Ovary (tissue), 9 donors: Measurements from ENCODE around the gene UTS2R. TPM values are rescaled to one million over a fixed set of nuclear protein-coding genes. Genes with fewer than 3 reads are reported as not detected.
"Not testable (repeated sequence)": the region's sequence is repeated elsewhere in the genome, so short reads cannot be mapped to it uniquely, and the experiment has no call there.

Experiments used
- DNase-seq, 5 donors: peaks; one replicate each; pipeline ENCODE4 v3.0.0-alpha.2; 2019 to 2020
- H3K27ac ChIP-seq, 2 donors: fragments of 200-600 bp; one replicate each; pipeline versions ENCODE4 v1.5.1 to v1.8.0; 2019 to 2022
- H3K27me3 ChIP-seq: fragments of 200-600 bp; one replicate; pipeline ENCODE4 v1.8.0; 2022
- H3K36me3 ChIP-seq: fragments of 200-600 bp; sonication (generic); one replicate; pipeline ENCODE4 v1.5.1; 2019
- H3K4me1 ChIP-seq: one replicate; pipeline ENCODE4 v1.8.1; 2013; ENCODE audit warnings: mild to moderate bottlenecking, moderate library complexity; ENCODE audit not compliant: insufficient read depth
- H3K4me3 ChIP-seq: fragments of 200-600 bp; sonication (generic); one replicate; pipeline ENCODE4 v1.5.1; 2017
- H3K9me3 ChIP-seq, 2 donors: fragments of 200-600 bp in 1 of 2; sonication (generic) in 1 of 2; one replicate each; pipeline versions ENCODE4 v1.5.1 to v1.8.1; 2013 to 2019; ENCODE audit warnings: mild to moderate bottlenecking in 1 of 2, moderate library complexity in 1 of 2
- EP300 ChIP-seq: sonication (generic); formaldehyde crosslinking; IDR thresholded peaks from one replicate; pipeline ENCODE4 v1.6.1; 2017; ENCODE audit warnings: antibody characterized with exemption
- POLR2A ChIP-seq: fragments of 450-650 bp; IDR thresholded peaks from one replicate; pipeline ENCODE4 v1.6.1; 2017; ENCODE audit warnings: antibody characterized with exemption, mild to moderate bottlenecking, moderate library complexity
- WGBS, 3 donors: extraction: QIAGEN DNeasy Blood & Tissue Kit in 1 of 3; methylation state at CpG; one replicate each; pipeline versions ENCODE4 v1.1.5 to v1.1.7; 2013 to 2017; 5-methylcytosine and 5-hydroxymethylcytosine counted together
- intact Hi-C, 4 donors: fragments of 100-400 bp; cut with DNase I; formaldehyde crosslinking; loops; one replicate each; pipeline versions ENCODE4 v1.11.0 to v1.15.1; 2022 to 2023
- polyA plus RNA-seq, 2 donors: library from polyadenylated mRNA; stranded (reverse); fragments of 200-250 nt in 1 of 2; fragments of 350-450 nt in 1 of 2; fragmentation: Illumina TruSeq in 1 of 2; extraction: RNeasy Lipid Tissue Mini Kit (QIAGEN cat#74804) in 1 of 2; gene quantifications; one replicate each; pipeline ENCODE4 v1.2.3, GENCODE V29; 2013 to 2014
- total RNA-seq, 7 donors: library from RNA; depleted of rRNA in 2 of 7; stranded (reverse); fragments of >200 nt in 2 of 7; fragmentation: NEBNext Ultra II Directional in 3 of 7; extraction: Animal tissue kit (Norgen Biotek cat#: 25700) in 3 of 7; gene quantifications; one replicate each; pipeline versions ENCODE4 v1.1.0 to v1.2.4, GENCODE V29; 2016 to 2023
- TF ChIP-seq, protein P1 (sequence below), 3 donors: fragments of 450-650 bp in 2 of 3; fragments of 200-600 bp in 1 of 3; IDR thresholded peaks; one replicate each; pipeline versions ENCODE4 v1.5.1 to v1.8.0; 2016 to 2022; ENCODE audit warnings: antibody characterized with exemption in 3 of 3, mild to moderate bottlenecking in 1 of 3
- donor health status: DM: no; HTN: no; CAD: no; lungs with moderate emphysema.
- donor health status: DM: no; HTN: no; CAD: no.
- donor health status: Bipolar disorder and iron deficiency.
- donor health status: DM: yes; HTN: yes; CAD: no.
- donor health status: DM: no; HTN: no; CAD: no.
- donor health status: DM: yes; HTN: yes; CAD: no.

The UTS2R gene
- total and polyA plus RNA-seq, 9 donors = not detected

DNA sequence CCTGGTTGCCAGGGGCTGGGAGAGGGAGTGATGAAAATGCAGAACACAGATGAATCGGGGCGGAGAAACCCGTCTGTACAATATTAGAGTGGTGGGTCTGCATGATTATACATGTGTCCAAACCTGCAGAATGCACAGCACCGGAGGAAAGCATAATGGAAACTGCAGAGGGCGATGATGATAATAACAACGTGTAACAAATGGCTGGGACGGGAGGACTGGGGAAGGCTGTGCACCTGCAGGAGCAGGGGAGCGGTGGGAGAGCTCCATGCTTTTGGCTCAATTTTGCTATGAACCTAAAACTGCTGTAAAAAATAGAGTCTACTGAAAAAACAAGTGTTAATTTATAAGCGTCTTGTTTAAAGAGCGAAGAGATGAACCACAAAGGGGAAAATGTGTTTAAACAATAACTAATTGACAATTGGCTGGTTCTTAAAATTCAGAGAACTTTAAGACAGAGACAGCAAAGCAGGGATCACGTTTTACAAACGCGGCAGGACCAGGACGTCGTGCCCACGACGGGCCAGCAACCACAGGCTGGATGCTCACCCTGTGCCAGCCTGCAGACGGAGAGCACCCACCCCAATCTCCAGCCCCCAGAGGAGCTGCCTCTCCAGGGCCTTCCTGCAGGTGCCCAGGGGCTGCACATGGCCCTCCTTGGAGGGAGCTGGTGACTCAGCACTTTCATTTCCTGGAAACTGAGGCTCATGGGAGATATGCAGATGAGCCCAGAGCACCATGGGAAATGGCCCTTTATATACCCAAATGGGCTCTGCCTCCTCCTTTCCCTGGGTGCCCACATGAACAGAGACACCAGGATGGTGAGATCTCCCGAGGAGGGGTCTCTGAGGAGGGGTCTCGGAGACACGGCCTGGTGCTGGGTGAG is 12.9 kb upstream of the UTS2R start, which contains the start of gene TEX19:
TSS of gene TEX19 (plus strand) at position 783 of the 886 bp plus-strand sequence. CDS start 2,904 bp downstream, outside the sequence.
- H3K36me3 ChIP-seq = no peaks in the 10 kb centered on the region
- no peaks in the 10 kb centered on the region for H3K27me3 ChIP-seq
- intact Hi-C loops = loop anchor here in 3 of 4 donors (10.0 kb wide), 4 partner anchors 56 to 416 kb away; partner anchors contain the start of genes HEXD (in 1 of the 3) and OGFOD3 (in 1 of the 3)
- no peak within 1 kb of the TSS for H3K4me3 ChIP-seq
- TF ChIP-seq EP300 (no peak), POLR2A (no peak)
- TF ChIP-seq, protein P1, sequence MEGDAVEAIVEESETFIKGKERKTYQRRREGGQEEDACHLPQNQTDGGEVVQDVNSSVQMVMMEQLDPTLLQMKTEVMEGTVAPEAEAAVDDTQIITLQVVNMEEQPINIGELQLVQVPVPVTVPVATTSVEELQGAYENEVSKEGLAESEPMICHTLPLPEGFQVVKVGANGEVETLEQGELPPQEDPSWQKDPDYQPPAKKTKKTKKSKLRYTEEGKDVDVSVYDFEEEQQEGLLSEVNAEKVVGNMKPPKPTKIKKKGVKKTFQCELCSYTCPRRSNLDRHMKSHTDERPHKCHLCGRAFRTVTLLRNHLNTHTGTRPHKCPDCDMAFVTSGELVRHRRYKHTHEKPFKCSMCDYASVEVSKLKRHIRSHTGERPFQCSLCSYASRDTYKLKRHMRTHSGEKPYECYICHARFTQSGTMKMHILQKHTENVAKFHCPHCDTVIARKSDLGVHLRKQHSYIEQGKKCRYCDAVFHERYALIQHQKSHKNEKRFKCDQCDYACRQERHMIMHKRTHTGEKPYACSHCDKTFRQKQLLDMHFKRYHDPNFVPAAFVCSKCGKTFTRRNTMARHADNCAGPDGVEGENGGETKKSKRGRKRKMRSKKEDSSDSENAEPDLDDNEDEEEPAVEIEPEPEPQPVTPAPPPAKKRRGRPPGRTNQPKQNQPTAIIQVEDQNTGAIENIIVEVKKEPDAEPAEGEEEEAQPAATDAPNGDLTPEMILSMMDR (IDR thresholded peaks at IDR 0.05) = no peak
- no peak for DNase-seq
- no peak within 1 kb of the TSS for H3K27ac ChIP-seq
- H3K9me3 ChIP-seq = no peaks in the 10 kb centered on the region
- WGBS, 3 donors = 47 to 56% (median 52%) methylated on average over 21 of the region's 21 CpGs
- H3K4me1 ChIP-seq = no peaks in the 10 kb centered on the region

DNA sequence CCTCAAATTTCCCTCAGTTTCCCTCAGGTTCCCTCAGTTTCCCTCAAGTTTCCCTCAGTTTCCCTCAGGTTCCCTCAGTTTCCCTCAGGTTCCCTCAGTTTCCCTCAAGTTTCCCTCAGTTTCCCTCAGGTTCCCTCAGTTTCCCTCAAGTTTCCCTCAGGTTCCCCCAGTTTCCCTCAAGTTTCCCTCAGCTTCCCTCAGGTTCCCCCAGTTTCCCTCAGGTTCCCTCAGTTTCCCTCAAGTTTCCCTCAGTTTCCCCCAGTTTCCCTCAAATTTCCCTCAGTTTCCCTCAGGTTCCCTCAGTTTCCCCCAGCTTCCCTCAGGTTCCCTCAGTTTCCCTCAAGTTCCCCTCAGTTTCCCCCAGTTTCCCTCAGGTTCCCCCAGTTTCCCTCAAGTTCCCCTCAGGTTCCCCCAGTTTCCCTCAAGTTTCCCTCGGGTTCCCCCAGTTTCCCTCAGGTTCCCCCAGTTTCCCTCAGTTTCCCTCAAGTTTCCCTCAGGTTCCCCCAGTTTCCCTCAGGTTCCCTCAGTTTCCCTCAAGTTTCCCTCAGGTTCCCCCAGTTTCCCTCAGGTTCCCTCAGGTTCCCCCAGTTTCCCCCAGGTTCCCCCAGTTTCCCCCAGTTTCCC is 12.0 kb upstream of the UTS2R start:
- intact Hi-C loops = loop anchor here in 3 of 4 donors (10.0 kb wide), 4 partner anchors 55 to 415 kb away; partner anchors contain the start of genes HEXD (in 1 of the 3) and OGFOD3 (in 1 of the 3)
- H3K9me3 ChIP-seq, H3K27me3 ChIP-seq, DNase-seq, H3K4me1 ChIP-seq, H3K27ac ChIP-seq, H3K4me3 ChIP-seq, H3K36me3 ChIP-seq: not testable (repeated sequence)
- WGBS, 3 donors = 77 to 90% (median 88%) methylated on average over 1 of the region's 1 CpG

DNA sequence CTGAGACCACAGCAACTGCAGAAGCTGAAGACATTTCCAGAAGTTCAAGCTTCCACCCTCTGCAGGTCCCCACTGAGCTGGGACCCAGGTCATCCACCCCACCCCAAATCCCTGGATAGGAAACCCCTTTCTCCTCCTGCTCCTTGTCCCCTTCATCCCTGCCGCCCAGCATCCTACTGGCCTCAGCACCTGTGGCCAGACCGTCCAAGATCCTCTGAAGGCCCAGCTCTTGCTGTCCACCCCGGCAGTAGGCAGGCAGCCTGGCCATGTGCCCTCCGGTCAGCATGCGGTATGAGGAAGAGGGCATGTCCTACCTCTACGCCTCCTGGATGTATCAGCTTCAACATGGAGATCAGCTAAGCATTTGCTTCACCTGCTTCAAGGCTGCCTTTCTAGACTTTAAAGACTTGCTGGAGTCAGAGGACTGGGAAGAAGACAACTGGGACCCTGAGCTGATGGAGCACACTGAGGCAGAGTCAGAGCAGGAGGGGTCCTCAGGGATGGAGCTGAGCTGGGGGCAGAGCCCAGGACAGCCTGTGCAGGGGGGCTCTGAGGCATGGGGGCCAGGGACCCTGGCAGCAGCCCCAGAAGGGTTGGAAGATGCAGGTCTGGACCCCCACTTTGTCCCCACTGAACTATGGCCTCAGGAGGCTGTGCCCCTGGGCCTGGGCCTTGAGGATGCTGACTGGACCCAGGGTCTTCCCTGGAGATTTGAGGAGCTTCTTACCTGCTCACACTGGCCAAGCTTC is 9.5 kb upstream of the UTS2R start:
- H3K9me3 ChIP-seq = no peaks in the 10 kb centered on the region
- peak in 1 of 5 donors; percentile 15 for DNase-seq
- no peak overlapping the region for H3K27ac ChIP-seq
- TF ChIP-seq, protein P1 (IDR thresholded peaks at IDR 0.05) = no peak
- no peak for TF ChIP-seq EP300
- no peak for TF ChIP-seq POLR2A
- no peaks in the 10 kb centered on the region for H3K27me3 ChIP-seq
- no peaks in the 10 kb centered on the region for H3K4me1 ChIP-seq
- no peaks in the 10 kb centered on the region for H3K36me3 ChIP-seq
- WGBS, 3 donors = 92 to 97% (median 96%) methylated on average over 6 of the region's 6 CpGs
- intact Hi-C loops = no loop called here
- H3K4me3 ChIP-seq = no peak overlapping the region

DNA sequence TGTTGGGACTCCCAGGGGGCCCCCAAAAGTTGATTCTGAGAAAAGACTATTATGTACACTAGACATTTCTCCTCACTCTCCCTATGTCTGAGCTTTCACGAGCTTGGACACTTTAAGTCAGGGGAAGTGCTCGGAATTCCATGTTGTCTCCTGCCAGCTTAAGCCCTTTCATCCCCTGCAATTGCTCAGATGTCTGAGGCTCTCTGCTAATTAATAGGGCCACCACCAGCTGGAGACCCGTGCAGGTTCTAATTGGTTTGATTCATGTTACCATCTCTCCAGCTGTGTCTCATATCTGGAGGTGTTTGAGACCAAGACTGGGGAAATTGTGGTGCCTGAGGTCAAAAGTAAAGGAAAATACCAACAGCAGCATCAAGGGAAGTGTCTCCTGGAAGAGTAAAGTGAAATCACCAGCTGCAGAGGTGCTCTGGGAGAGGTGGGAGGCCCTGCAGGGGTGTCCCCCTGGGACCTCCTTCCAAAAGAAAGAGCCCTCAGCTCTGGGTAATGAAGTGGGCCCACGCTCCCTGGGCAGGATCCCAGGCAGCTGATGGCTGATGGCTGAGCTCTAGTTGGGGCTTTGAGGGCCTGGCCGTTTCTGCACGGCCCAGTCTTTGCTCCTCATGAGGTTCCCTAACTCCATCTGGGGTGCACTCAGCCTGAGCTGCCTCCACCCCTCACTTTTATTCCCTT is 5.8 kb upstream of the UTS2R start:
- no peak for TF ChIP-seq EP300
- no peak for TF ChIP-seq POLR2A
- TF ChIP-seq, protein P1 (IDR thresholded peaks at IDR 0.05) = no peak
- Histone ChIP-seq H3K9me3 (no peaks in the 10 kb centered on the region), H3K4me1 (peaks cover 2% of the 10 kb centered on the region), H3K27ac (no peak overlapping the region), H3K27me3 (no peaks in the 10 kb centered on the region), H3K4me3 (no peak overlapping the region), H3K36me3 (no peaks in the 10 kb centered on the region)
- 65 to 73% (median 72%) methylated on average over 6 of the region's 6 CpGs for WGBS, 3 donors
- DNase-seq = no peak
- intact Hi-C loops = no loop called here
